Measurements from ENCODE around the gene DCD. TPM values are rescaled to one million over a fixed set of nuclear protein-coding genes. Genes with fewer than 3 reads are reported as not detected.

DCD gene, protein sequence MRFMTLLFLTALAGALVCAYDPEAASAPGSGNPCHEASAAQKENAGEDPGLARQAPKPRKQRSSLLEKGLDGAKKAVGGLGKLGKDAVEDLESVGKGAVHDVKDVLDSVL
- total RNA-seq (not detected in 2 replicates), polyA plus RNA-seq (not detected in 2 replicates)

DNA sequence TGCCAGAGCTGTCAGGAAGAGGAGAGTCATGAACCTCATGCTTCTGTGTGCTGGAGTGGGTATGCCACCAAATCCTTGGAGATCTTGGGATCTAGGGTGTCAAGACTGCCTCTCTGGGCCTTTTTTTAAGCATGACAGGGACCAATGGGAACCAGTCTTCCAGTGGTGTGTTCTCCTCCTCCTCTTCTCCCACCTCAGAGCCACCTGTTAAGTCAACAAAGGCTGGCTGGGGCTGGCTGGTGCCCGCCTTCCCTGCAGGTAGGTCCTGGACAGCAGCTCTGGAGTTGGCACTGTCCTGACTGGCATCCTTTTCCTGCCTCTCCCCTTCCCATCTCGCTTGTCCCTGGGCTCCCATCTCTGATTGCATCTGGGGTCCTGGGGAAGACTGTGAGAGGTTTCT lies at the start of gene DCD:
TSS of gene DCD (minus strand) at position 101 of the 400 bp plus-strand sequence. CDS start at position 39, 62 bp downstream.
- H3K27me3 ChIP-seq = peaks cover 69% of the 10 kb centered on the region
- H2AFZ ChIP-seq = no peak within 1 kb of the TSS
- no peaks in the 10 kb centered on the region for H3K79me2 ChIP-seq
- H4K20me1 ChIP-seq (ENCODE audit: insufficient read depth, poor library complexity, severe bottlenecking) = no peaks in the 10 kb centered on the region
- H3K4me1 ChIP-seq (ENCODE audit: insufficient read depth) = no peaks in the 10 kb centered on the region
- DNase-seq (ENCODE audit: low spot score) = no peak
- no peaks in the 10 kb centered on the region for H3K36me3 ChIP-seq (replicated peaks; ENCODE audit: insufficient read depth, low read depth)
- H3K27ac ChIP-seq = no peak within 1 kb of the TSS
- no peaks in the 10 kb centered on the region for H3K9me2 ChIP-seq (replicated peaks; ENCODE audit: insufficient read depth)
- H3K4me2 ChIP-seq = no peak within 1 kb of the TSS
- 94% methylated on average over 2 of the region's 2 CpGs for WGBS (ENCODE audit: low lambda C conversion rate, missing lambda C conversion rate)
- TF ChIP-seq EZH2phosphoT487 (IDR thresholded peaks at IDR 0.05; ENCODE audit: low read depth, severe bottlenecking, unreplicated experiment) (no peak), EZH2 (IDR thresholded peaks at IDR 0.05; ENCODE audit: borderline replicate concordance) (no peak)
- TF ChIP-seq, protein P1, sequence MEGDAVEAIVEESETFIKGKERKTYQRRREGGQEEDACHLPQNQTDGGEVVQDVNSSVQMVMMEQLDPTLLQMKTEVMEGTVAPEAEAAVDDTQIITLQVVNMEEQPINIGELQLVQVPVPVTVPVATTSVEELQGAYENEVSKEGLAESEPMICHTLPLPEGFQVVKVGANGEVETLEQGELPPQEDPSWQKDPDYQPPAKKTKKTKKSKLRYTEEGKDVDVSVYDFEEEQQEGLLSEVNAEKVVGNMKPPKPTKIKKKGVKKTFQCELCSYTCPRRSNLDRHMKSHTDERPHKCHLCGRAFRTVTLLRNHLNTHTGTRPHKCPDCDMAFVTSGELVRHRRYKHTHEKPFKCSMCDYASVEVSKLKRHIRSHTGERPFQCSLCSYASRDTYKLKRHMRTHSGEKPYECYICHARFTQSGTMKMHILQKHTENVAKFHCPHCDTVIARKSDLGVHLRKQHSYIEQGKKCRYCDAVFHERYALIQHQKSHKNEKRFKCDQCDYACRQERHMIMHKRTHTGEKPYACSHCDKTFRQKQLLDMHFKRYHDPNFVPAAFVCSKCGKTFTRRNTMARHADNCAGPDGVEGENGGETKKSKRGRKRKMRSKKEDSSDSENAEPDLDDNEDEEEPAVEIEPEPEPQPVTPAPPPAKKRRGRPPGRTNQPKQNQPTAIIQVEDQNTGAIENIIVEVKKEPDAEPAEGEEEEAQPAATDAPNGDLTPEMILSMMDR (IDR thresholded peaks at IDR 0.05; ENCODE audit: poor library complexity) = no peak
- no peak within 1 kb of the TSS for H3K4me3 ChIP-seq
- H3K9me3 ChIP-seq (ENCODE audit: low read depth) = no peaks in the 10 kb centered on the region

- WGBS (ENCODE audit: low lambda C conversion rate, missing lambda C conversion rate) = 35% methylated on average over 1 of the region's 1 CpG
Observed at GRCh38 chr12:54697851-54698250, 49.7 kb upstream of the DCD start.

GRCh38 chr12:54692353-54692752 lies 44.2 kb upstream of the DCD start:
- DNase-seq (ENCODE audit: low spot score) = no peak
- Histone ChIP-seq H3K36me3 (replicated peaks; ENCODE audit: insufficient read depth, low read depth) (no peaks in the 10 kb centered on the region), H3K4me3 (no peak overlapping the region), H3K27me3 (no peaks in the 10 kb centered on the region), H3K4me2 (no peak overlapping the region), H3K27ac (no peak overlapping the region), H3K79me2 (no peaks in the 10 kb centered on the region), H4K20me1 (ENCODE audit: insufficient read depth, poor library complexity, severe bottlenecking) (no peaks in the 10 kb centered on the region), H2AFZ (no peak overlapping the region), H3K4me1 (ENCODE audit: insufficient read depth) (no peaks in the 10 kb centered on the region), H3K9me3 (ENCODE audit: low read depth) (no peaks in the 10 kb centered on the region), H3K9me2 (replicated peaks; ENCODE audit: insufficient read depth) (no peaks in the 10 kb centered on the region)
- 42% methylated on average over 2 of the region's 2 CpGs for WGBS (ENCODE audit: low lambda C conversion rate, missing lambda C conversion rate)
- TF ChIP-seq, protein P1 (IDR thresholded peaks at IDR 0.05; ENCODE audit: poor library complexity) = no peak
- TF ChIP-seq EZH2 (IDR thresholded peaks at IDR 0.05; ENCODE audit: borderline replicate concordance) = no peak
- no peak for TF ChIP-seq EZH2phosphoT487 (IDR thresholded peaks at IDR 0.05; ENCODE audit: low read depth, severe bottlenecking, unreplicated experiment)

More at GRCh38 chr12:54697851-54698250, 49.7 kb upstream of the DCD start:
- H4K20me1 ChIP-seq (ENCODE audit: insufficient read depth, poor library complexity, severe bottlenecking) = no peaks in the 10 kb centered on the region
- no peak overlapping the region for H3K27ac ChIP-seq
- H3K79me2 ChIP-seq = no peaks in the 10 kb centered on the region
- H2AFZ ChIP-seq = no peak overlapping the region
- no peaks in the 10 kb centered on the region for H3K27me3 ChIP-seq
- H3K9me2 ChIP-seq (replicated peaks; ENCODE audit: insufficient read depth) = no peaks in the 10 kb centered on the region
- H3K36me3 ChIP-seq (replicated peaks; ENCODE audit: insufficient read depth, low read depth) = no peaks in the 10 kb centered on the region
- no peak overlapping the region for H3K4me3 ChIP-seq
- H3K4me2 ChIP-seq = no peak overlapping the region
- DNase-seq (ENCODE audit: low spot score) = no peak
- no peak for TF ChIP-seq EZH2phosphoT487 (IDR thresholded peaks at IDR 0.05; ENCODE audit: low read depth, severe bottlenecking, unreplicated experiment)
- TF ChIP-seq, protein P1 (IDR thresholded peaks at IDR 0.05; ENCODE audit: poor library complexity) = no peak
- no peaks in the 10 kb centered on the region for H3K9me3 ChIP-seq (ENCODE audit: low read depth)
- no peaks in the 10 kb centered on the region for H3K4me1 ChIP-seq (ENCODE audit: insufficient read depth)

Measured in hepatocyte (in vitro differentiated cells).